ENCODE results near the gene GPR45. TPM values are rescaled to one million over a fixed set of nuclear protein-coding genes. Genes with fewer than 3 reads are reported as not detected.

The GPR45 gene
- total RNA-seq, 1 experiment from 2014 or later, result not detected

- Histone ChIP-seq H3K4me1 (no peaks in the 10 kb centered on the region), H3K36me3 (ENCODE audit: control insufficient read depth, insufficient read depth, low read length) (0 out of 2 replicates have a peak, but pooled peaks cover 1% of the 10 kb centered on the region), H3K4me3 (ENCODE audit: low read depth, low read length) (no peak overlapping the region), H3K27me3 (replicated peaks; ENCODE audit: control insufficient read depth, insufficient read depth, low read length) (no peaks in the 10 kb centered on the region), H3K9me3 (no peaks in the 10 kb centered on the region)
- intact Hi-C loops (cut with micrococcal nuclease; ENCODE audit: unreplicated experiment), result no loop called here
- no TSS peak for BruUV-seq (replicated peaks)
- no peak for TF ChIP-seq CTCF (IDR thresholded peaks at IDR 0.05; ENCODE audit: insufficient read depth in 1 of 2, low read depth in 1 of 2, low read length in 1 of 2, severe bottlenecking in 1 of 2, unreplicated experiment in 1 of 2)
- H3K9me3 Mint-ChIP-seq (ENCODE audit: unreplicated experiment), result no peaks in the 10 kb centered on the region
- H3K4me3 Mint-ChIP-seq (ENCODE audit: unreplicated experiment), result no peak overlapping the region
- POLR2A ChIA-PET, result no interaction called here
- peaks cover 24% of the 10 kb centered on the region for H3K36me3 Mint-ChIP-seq (ENCODE audit: insufficient read depth, unreplicated experiment)
- no peak overlapping the region for H3K27ac Mint-ChIP-seq (ENCODE audit: unreplicated experiment)
- DNase-seq, result no peak
- H3K27me3 Mint-ChIP-seq (ENCODE audit: insufficient read depth, unreplicated experiment), result no peaks in the 10 kb centered on the region
- CTCF ChIA-PET, result no interaction called here
- H3K4me1 Mint-ChIP-seq (ENCODE audit: low read depth, unreplicated experiment), result no peaks in the 10 kb centered on the region
Observed at GRCh38 chr2:105283532-105283931, 42.0 kb downstream of the GPR45 start.

GRCh38 chr2:105287692-105288091, 46.1 kb downstream of the GPR45 start:
- Histone ChIP-seq H3K36me3 (ENCODE audit: control insufficient read depth, insufficient read depth, low read length) (no peaks in the 10 kb centered on the region), H3K9me3 (no peaks in the 10 kb centered on the region), H3K4me3 (ENCODE audit: low read depth, low read length) (no peak overlapping the region), H3K4me1 (no peaks in the 10 kb centered on the region), H3K27me3 (replicated peaks; ENCODE audit: control insufficient read depth, insufficient read depth, low read length) (no peaks in the 10 kb centered on the region)
- ChIA-PET CTCF (no interaction called here), POLR2A (no interaction called here)
- intact Hi-C loops (cut with micrococcal nuclease; ENCODE audit: unreplicated experiment), result no loop called here
- Mint-ChIP-seq H3K4me1 (ENCODE audit: low read depth, unreplicated experiment) (no peaks in the 10 kb centered on the region), H3K36me3 (ENCODE audit: insufficient read depth, unreplicated experiment) (peaks cover 26% of the 10 kb centered on the region), H3K4me3 (ENCODE audit: unreplicated experiment) (no peak overlapping the region), H3K9me3 (ENCODE audit: unreplicated experiment) (no peaks in the 10 kb centered on the region), H3K27ac (ENCODE audit: unreplicated experiment) (no peak overlapping the region), H3K27me3 (ENCODE audit: insufficient read depth, unreplicated experiment) (no peaks in the 10 kb centered on the region)
- TF ChIP-seq CTCF (IDR thresholded peaks at IDR 0.05; ENCODE audit: insufficient read depth in 1 of 2, low read depth in 1 of 2, low read length in 1 of 2, severe bottlenecking in 1 of 2, unreplicated experiment in 1 of 2), result peak in 1 of 2 experiments; percentile 18
- BruUV-seq (replicated peaks), result no TSS peak
- peak in 1 of 2 experiments; percentile 35 for DNase-seq

GRCh38 chr2:105288133-105288532, 46.6 kb downstream of the GPR45 start:
- H3K36me3 Mint-ChIP-seq (ENCODE audit: insufficient read depth, unreplicated experiment), result peaks cover 25% of the 10 kb centered on the region
- Histone ChIP-seq H3K27me3 (replicated peaks; ENCODE audit: control insufficient read depth, insufficient read depth, low read length) (no peaks in the 10 kb centered on the region), H3K4me3 (ENCODE audit: low read depth, low read length) (no peak overlapping the region), H3K36me3 (ENCODE audit: control insufficient read depth, insufficient read depth, low read length) (no peaks in the 10 kb centered on the region), H3K9me3 (no peaks in the 10 kb centered on the region), H3K4me1 (no peaks in the 10 kb centered on the region)
- H3K9me3 Mint-ChIP-seq (ENCODE audit: unreplicated experiment), result no peaks in the 10 kb centered on the region
- intact Hi-C loops (cut with micrococcal nuclease; ENCODE audit: unreplicated experiment), result no loop called here
- no peak for DNase-seq
- H3K4me1 Mint-ChIP-seq (ENCODE audit: low read depth, unreplicated experiment), result no peaks in the 10 kb centered on the region
- no peaks in the 10 kb centered on the region for H3K27me3 Mint-ChIP-seq (ENCODE audit: insufficient read depth, unreplicated experiment)
- no peak overlapping the region for H3K4me3 Mint-ChIP-seq (ENCODE audit: unreplicated experiment)
- BruUV-seq (replicated peaks), result no TSS peak
- POLR2A ChIA-PET, result no interaction called here
- CTCF ChIA-PET, result no interaction called here
- TF ChIP-seq CTCF (IDR thresholded peaks at IDR 0.05; ENCODE audit: insufficient read depth in 1 of 2, low read depth in 1 of 2, low read length in 1 of 2, severe bottlenecking in 1 of 2, unreplicated experiment in 1 of 2), result no peak
- no peak overlapping the region for H3K27ac Mint-ChIP-seq (ENCODE audit: unreplicated experiment)

Measured in Caco-2 (cell line).